Liver (tissue), 3 donors: ENCODE measurements around the gene RPL23.

Experiments
- RAD21 ChIP-seq, 2 donors: IDR thresholded peaks; 2 replicates each; pipeline ENCODE4 v1.6.1; 2016; ENCODE audit warnings: antibody characterized with exemption in 2 of 2, mild to moderate bottlenecking in 2 of 2
- SP1 ChIP-seq: IDR thresholded peaks from 2 replicates; pipeline ENCODE4 v1.6.1; 2018; ENCODE audit warnings: antibody characterized with exemption, mild to moderate bottlenecking
- TF ChIP-seq, protein P1 (sequence below): fragments of 150-350 bp; IDR thresholded peaks from 2 replicates; pipeline ENCODE4 v1.5.1; 2017; ENCODE audit warnings: improper control_type of control experiment, low read depth, low read length; ENCODE audit not compliant: missing input control
- donor health status: healthy.
- donor health status: healthy.

DNA sequence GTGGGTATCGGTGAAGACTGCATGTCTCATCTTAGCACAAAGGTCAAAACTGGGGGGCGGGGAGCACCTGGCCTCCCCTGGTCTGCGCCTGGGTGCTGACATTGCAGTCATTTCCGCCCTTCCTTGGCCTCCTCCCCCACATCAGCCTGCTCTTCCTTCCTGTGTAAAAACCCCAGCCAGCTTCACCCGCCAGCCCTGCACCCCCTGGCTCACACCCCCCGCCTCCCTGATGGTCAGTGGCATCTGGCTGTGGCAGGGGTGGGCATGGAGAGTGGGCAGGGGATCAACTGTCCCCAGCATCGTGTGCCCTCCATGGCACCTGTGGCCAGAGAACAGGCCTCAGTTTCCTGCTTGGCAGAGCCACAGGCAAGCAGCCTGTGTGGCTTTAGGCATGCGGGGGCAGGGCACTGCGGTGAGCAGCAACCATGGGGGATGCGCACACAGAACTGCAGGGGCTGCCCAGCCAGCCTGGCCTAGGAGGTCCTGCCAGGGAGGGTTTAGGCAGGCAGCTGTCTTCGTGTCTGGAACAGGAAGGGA, 45.4 kb upstream of the RPL23 start:
- no peak for TF ChIP-seq SP1
- TF ChIP-seq, protein P1, sequence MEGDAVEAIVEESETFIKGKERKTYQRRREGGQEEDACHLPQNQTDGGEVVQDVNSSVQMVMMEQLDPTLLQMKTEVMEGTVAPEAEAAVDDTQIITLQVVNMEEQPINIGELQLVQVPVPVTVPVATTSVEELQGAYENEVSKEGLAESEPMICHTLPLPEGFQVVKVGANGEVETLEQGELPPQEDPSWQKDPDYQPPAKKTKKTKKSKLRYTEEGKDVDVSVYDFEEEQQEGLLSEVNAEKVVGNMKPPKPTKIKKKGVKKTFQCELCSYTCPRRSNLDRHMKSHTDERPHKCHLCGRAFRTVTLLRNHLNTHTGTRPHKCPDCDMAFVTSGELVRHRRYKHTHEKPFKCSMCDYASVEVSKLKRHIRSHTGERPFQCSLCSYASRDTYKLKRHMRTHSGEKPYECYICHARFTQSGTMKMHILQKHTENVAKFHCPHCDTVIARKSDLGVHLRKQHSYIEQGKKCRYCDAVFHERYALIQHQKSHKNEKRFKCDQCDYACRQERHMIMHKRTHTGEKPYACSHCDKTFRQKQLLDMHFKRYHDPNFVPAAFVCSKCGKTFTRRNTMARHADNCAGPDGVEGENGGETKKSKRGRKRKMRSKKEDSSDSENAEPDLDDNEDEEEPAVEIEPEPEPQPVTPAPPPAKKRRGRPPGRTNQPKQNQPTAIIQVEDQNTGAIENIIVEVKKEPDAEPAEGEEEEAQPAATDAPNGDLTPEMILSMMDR = no peak
- no peak for TF ChIP-seq RAD21 (IDR thresholded peaks at IDR 0.05)
